ENCODE measurements around the gene MACROD1. TPM values are rescaled to one million over a fixed set of nuclear protein-coding genes. Genes with fewer than 3 reads are reported as not detected.
A peak's percentile ranks its signal among the peaks of the same experiment; 100 is the strongest.

MACROD1 gene
- total and polyA plus RNA-seq, 9 of the 15 experiments (the other 6 are each of a cell fraction or from before 2014, with no cell fraction given) = 1.1 to 60.0 (median 26.4) TPM

GRCh38 chr11:63986156-63986931 is 179.6 kb downstream of the MACROD1 start, which contains the start of gene OTUB1 (continued):
- TF ChIP-seq, protein P1, sequence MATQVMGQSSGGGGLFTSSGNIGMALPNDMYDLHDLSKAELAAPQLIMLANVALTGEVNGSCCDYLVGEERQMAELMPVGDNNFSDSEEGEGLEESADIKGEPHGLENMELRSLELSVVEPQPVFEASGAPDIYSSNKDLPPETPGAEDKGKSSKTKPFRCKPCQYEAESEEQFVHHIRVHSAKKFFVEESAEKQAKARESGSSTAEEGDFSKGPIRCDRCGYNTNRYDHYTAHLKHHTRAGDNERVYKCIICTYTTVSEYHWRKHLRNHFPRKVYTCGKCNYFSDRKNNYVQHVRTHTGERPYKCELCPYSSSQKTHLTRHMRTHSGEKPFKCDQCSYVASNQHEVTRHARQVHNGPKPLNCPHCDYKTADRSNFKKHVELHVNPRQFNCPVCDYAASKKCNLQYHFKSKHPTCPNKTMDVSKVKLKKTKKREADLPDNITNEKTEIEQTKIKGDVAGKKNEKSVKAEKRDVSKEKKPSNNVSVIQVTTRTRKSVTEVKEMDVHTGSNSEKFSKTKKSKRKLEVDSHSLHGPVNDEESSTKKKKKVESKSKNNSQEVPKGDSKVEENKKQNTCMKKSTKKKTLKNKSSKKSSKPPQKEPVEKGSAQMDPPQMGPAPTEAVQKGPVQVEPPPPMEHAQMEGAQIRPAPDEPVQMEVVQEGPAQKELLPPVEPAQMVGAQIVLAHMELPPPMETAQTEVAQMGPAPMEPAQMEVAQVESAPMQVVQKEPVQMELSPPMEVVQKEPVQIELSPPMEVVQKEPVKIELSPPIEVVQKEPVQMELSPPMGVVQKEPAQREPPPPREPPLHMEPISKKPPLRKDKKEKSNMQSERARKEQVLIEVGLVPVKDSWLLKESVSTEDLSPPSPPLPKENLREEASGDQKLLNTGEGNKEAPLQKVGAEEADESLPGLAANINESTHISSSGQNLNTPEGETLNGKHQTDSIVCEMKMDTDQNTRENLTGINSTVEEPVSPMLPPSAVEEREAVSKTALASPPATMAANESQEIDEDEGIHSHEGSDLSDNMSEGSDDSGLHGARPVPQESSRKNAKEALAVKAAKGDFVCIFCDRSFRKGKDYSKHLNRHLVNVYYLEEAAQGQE (IDR thresholded peaks at IDR 0.05; ENCODE audit: borderline replicate concordance) = no peak
- TF ChIP-seq, protein P1 (CRISPR knock-in tag; IDR thresholded peaks at IDR 0.05; ENCODE audit: low read depth) = no peak
- TF ChIP-seq, protein P2, sequence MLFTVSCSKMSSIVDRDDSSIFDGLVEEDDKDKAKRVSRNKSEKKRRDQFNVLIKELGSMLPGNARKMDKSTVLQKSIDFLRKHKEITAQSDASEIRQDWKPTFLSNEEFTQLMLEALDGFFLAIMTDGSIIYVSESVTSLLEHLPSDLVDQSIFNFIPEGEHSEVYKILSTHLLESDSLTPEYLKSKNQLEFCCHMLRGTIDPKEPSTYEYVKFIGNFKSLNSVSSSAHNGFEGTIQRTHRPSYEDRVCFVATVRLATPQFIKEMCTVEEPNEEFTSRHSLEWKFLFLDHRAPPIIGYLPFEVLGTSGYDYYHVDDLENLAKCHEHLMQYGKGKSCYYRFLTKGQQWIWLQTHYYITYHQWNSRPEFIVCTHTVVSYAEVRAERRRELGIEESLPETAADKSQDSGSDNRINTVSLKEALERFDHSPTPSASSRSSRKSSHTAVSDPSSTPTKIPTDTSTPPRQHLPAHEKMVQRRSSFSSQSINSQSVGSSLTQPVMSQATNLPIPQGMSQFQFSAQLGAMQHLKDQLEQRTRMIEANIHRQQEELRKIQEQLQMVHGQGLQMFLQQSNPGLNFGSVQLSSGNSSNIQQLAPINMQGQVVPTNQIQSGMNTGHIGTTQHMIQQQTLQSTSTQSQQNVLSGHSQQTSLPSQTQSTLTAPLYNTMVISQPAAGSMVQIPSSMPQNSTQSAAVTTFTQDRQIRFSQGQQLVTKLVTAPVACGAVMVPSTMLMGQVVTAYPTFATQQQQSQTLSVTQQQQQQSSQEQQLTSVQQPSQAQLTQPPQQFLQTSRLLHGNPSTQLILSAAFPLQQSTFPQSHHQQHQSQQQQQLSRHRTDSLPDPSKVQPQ (CRISPR knock-in tag; IDR thresholded peaks at IDR 0.05; ENCODE audit: borderline replicate concordance) = no peak
- TF ChIP-seq, protein P3, sequence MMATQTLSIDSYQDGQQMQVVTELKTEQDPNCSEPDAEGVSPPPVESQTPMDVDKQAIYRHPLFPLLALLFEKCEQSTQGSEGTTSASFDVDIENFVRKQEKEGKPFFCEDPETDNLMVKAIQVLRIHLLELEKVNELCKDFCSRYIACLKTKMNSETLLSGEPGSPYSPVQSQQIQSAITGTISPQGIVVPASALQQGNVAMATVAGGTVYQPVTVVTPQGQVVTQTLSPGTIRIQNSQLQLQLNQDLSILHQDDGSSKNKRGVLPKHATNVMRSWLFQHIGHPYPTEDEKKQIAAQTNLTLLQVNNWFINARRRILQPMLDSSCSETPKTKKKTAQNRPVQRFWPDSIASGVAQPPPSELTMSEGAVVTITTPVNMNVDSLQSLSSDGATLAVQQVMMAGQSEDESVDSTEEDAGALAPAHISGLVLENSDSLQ (IDR thresholded peaks at IDR 0.05) = no peak
- TF ChIP-seq POLR2A (conservative IDR thresholded peaks at IDR 0.05) (peak; percentile 94), MECOM (CRISPR knock-in tag; IDR thresholded peaks at IDR 0.05) (no peak), HNRNPL (IDR thresholded peaks at IDR 0.05; ENCODE audit: low read depth, low read length) (no peak), NCOA1 (IDR thresholded peaks at IDR 0.05; ENCODE audit: low read depth) (no peak), MEIS2 (IDR thresholded peaks at IDR 0.05; ENCODE audit: partially characterized antibody) (no peak), SRSF1 (IDR thresholded peaks at IDR 0.05; ENCODE audit: low read depth, low read length) (no peak), EWSR1 (IDR thresholded peaks at IDR 0.05; ENCODE audit: borderline replicate concordance, low read depth, partially characterized antibody) (no peak), BCL6 (CRISPR knock-in tag; IDR thresholded peaks at IDR 0.05) (no peak), MYNN (IDR thresholded peaks at IDR 0.05) (peak; percentile 97), MYNN (CRISPR knock-in tag; IDR thresholded peaks at IDR 0.05) (no peak), NR2C2 (CRISPR knock-in tag; IDR thresholded peaks at IDR 0.05) (peak; percentile 96), NR2C2 (tag; IDR thresholded peaks at IDR 0.05) (peak; percentile 99), ZSCAN32 (CRISPR knock-in tag; IDR thresholded peaks at IDR 0.05) (no peak)
